Neuron (in vitro differentiated cells): ENCODE measurements around the gene GPR78.
"Not testable (repeated sequence)": the region's sequence is repeated elsewhere in the genome, so short reads cannot be mapped to it uniquely, and the experiment has no call there.

ENCODE experiments used
- H2AFZ ChIP-seq: one replicate; pipeline ENCODE4 v1.6.1; 2013; ENCODE audit warnings: low read depth, mild to moderate bottlenecking, inconsistent platforms, low read length, moderate library complexity
- H3K27me3 ChIP-seq: one replicate; pipeline ENCODE4 v1.6.1; 2013; ENCODE audit warnings: low read length; ENCODE audit not compliant: insufficient read depth
- H3K36me3 ChIP-seq: one replicate; pipeline ENCODE4 v1.6.1; 2013; ENCODE audit warnings: low read length; ENCODE audit not compliant: insufficient read depth
- H3K4me1 ChIP-seq: one replicate; pipeline ENCODE4 v1.6.1; 2013; ENCODE audit warnings: low read length; ENCODE audit not compliant: insufficient read depth
- H3K4me3 ChIP-seq: 2 replicates; pipeline ENCODE4 v1.5.1; 2013; ENCODE audit warnings: mild to moderate bottlenecking, low read length, moderate library complexity
- H3K9me3 ChIP-seq: one replicate; pipeline ENCODE4 v1.6.1; 2013; ENCODE audit warnings: low read length

Gene GPR78

GRCh38 chr4:8560265-8561047 is 19.7 kb upstream of the GPR78 start:
- Histone ChIP-seq H3K4me3 (no peak overlapping the region), H3K36me3 (no peaks in the 10 kb centered on the region), H3K4me1 (no peaks in the 10 kb centered on the region), H2AFZ (no peak overlapping the region), H3K9me3 (no peaks in the 10 kb centered on the region), H3K27me3 (peaks cover 7% of the 10 kb centered on the region)

GRCh38 chr4:8564595-8564994 is 15.6 kb upstream of the GPR78 start:
- Histone ChIP-seq H3K36me3 (no peaks in the 10 kb centered on the region), H3K27me3 (peaks cover 7% of the 10 kb centered on the region), H3K4me3 (no peak overlapping the region), H3K9me3 (no peaks in the 10 kb centered on the region), H3K4me1 (no peaks in the 10 kb centered on the region), H2AFZ (no peak overlapping the region)

GRCh38 chr4:8568068-8568668 is 12.0 kb upstream of the GPR78 start:
- peaks cover 3% of the 10 kb centered on the region for H3K27me3 ChIP-seq
- H3K4me3 ChIP-seq, result no peak overlapping the region
- H2AFZ ChIP-seq, result no peak overlapping the region
- no peaks in the 10 kb centered on the region for H3K4me1 ChIP-seq
- no peaks in the 10 kb centered on the region for H3K36me3 ChIP-seq
- no peaks in the 10 kb centered on the region for H3K9me3 ChIP-seq

- Histone ChIP-seq H2AFZ (no peak overlapping the region), H3K9me3 (no peaks in the 10 kb centered on the region), H3K4me3 (no peak overlapping the region), H3K36me3 (no peaks in the 10 kb centered on the region), H3K4me1 (no peaks in the 10 kb centered on the region), H3K27me3 (peaks cover 3% of the 10 kb centered on the region)
Observed at GRCh38 chr4:8570201-8570600, 10.0 kb upstream of the GPR78 start.

GRCh38 chr4:8571702-8572685 is 8.2 kb upstream of the GPR78 start:
- Histone ChIP-seq H3K36me3 (no peaks in the 10 kb centered on the region), H2AFZ (no peak overlapping the region), H3K4me1 (no peaks in the 10 kb centered on the region), H3K9me3 (no peaks in the 10 kb centered on the region), H3K4me3 (no peak overlapping the region), H3K27me3 (peaks cover 3% of the 10 kb centered on the region)

GRCh38 chr4:8573266-8573665 is 6.9 kb upstream of the GPR78 start:
- no peak overlapping the region for H2AFZ ChIP-seq
- peaks cover 5% of the 10 kb centered on the region for H3K27me3 ChIP-seq
- no peaks in the 10 kb centered on the region for H3K4me1 ChIP-seq
- H3K4me3 ChIP-seq, result no peak overlapping the region
- H3K36me3 ChIP-seq, result no peaks in the 10 kb centered on the region
- no peaks in the 10 kb centered on the region for H3K9me3 ChIP-seq

GRCh38 chr4:8574796-8575370 is 5.3 kb upstream of the GPR78 start:
- Histone ChIP-seq H3K9me3 (no peaks in the 10 kb centered on the region), H3K4me3 (no peak overlapping the region), H3K4me1 (no peaks in the 10 kb centered on the region), H2AFZ (no peak overlapping the region), H3K36me3 (no peaks in the 10 kb centered on the region), H3K27me3 (peaks cover 14% of the 10 kb centered on the region)

GRCh38 chr4:8575457-8575856 is 4.7 kb upstream of the GPR78 start:
- no peaks in the 10 kb centered on the region for H3K4me1 ChIP-seq
- H2AFZ ChIP-seq, result no peak overlapping the region
- no peak overlapping the region for H3K4me3 ChIP-seq
- no peaks in the 10 kb centered on the region for H3K9me3 ChIP-seq
- no peaks in the 10 kb centered on the region for H3K36me3 ChIP-seq
- H3K27me3 ChIP-seq, result peaks cover 16% of the 10 kb centered on the region

- H2AFZ ChIP-seq, result not testable (repeated sequence)
- peaks cover 25% of the 10 kb centered on the region for H3K27me3 ChIP-seq
Observed at GRCh38 chr4:8576591-8576990, 3.6 kb upstream of the GPR78 start.

GRCh38 chr4:8577046-8577445 is 3.1 kb upstream of the GPR78 start:
- Histone ChIP-seq H3K27me3 (peaks cover 29% of the 10 kb centered on the region), H3K4me1 (no peaks in the 10 kb centered on the region), H3K9me3 (no peaks in the 10 kb centered on the region)

More at GRCh38 chr4:8576591-8576990, 3.6 kb upstream of the GPR78 start:
- H3K4me1 ChIP-seq, H3K9me3 ChIP-seq, H3K4me3 ChIP-seq, H3K36me3 ChIP-seq: not testable (repeated sequence)

GRCh38 chr4:8577972-8578371 is 2.2 kb upstream of the GPR78 start:
- Histone ChIP-seq H2AFZ (no peak overlapping the region), H3K4me1 (no peaks in the 10 kb centered on the region), H3K27me3 (peaks cover 31% of the 10 kb centered on the region), H3K4me3 (no peak overlapping the region), H3K36me3 (no peaks in the 10 kb centered on the region), H3K9me3 (no peaks in the 10 kb centered on the region)

More at GRCh38 chr4:8577046-8577445, 3.1 kb upstream of the GPR78 start:
- H3K4me3 ChIP-seq, result no peak overlapping the region
- H2AFZ ChIP-seq, result no peak overlapping the region
- no peaks in the 10 kb centered on the region for H3K36me3 ChIP-seq

- H3K36me3 ChIP-seq, result no peaks in the 10 kb centered on the region
- no peak overlapping the region for H3K4me3 ChIP-seq
- no peaks in the 10 kb centered on the region for H3K4me1 ChIP-seq
- H3K9me3 ChIP-seq, result no peaks in the 10 kb centered on the region
- no peak overlapping the region for H2AFZ ChIP-seq
- H3K27me3 ChIP-seq, result peaks cover 31% of the 10 kb centered on the region
Observed at GRCh38 chr4:8578717-8579116, 1.5 kb upstream of the GPR78 start.
